GM23338 (cell line): ENCODE data around the gene PCDHGA5. TPM values are rescaled to one million over a fixed set of nuclear protein-coding genes. Genes with fewer than 3 reads are reported as not detected.

Experiments
- ATAC-seq: fragments of 200-7000 bp; cut with Tn5 transposase; 3 replicates; pipeline ENCODE4 v1.9.1; 2020
- DNase-seq: peaks from one replicate; pipeline ENCODE4 v3.0.0-alpha.2; 2015; ENCODE audit warnings: low spot score
- H2AFZ ChIP-seq: fragments of 200-600 bp; sonication (generic); 2 replicates; pipeline ENCODE4 v1.8.0; 2016; ENCODE audit warnings: antibody characterized with exemption, mild to moderate bottlenecking, moderate library complexity
- H3F3A ChIP-seq: fragments of 200-600 bp; sonication (generic); replicated peaks from 2 replicates; pipeline ENCODE4 v1.8.0; 2017; ENCODE audit warnings: antibody characterized with exemption, mixed run types, low read depth
- H3K27ac ChIP-seq: fragments of 200-600 bp; sonication (generic); 2 replicates; pipeline ENCODE4 v1.6.1; 2016; ENCODE audit warnings: low read depth
- H3K27me3 ChIP-seq: fragments of 200-600 bp; sonication (generic); 2 replicates; pipeline ENCODE4 v1.8.0; 2016; ENCODE audit warnings: mild to moderate bottlenecking, mixed run types, moderate library complexity; ENCODE audit not compliant: insufficient read depth
- H3K36me3 ChIP-seq: fragments of 200-600 bp; sonication (generic); 2 replicates; pipeline ENCODE4 v1.8.0; 2016; ENCODE audit warnings: mild to moderate bottlenecking; ENCODE audit not compliant: insufficient read depth
- H3K4me1 ChIP-seq: fragments of 200-600 bp; sonication (generic); 2 replicates; pipeline ENCODE4 v1.8.0; 2016; ENCODE audit warnings: mild to moderate bottlenecking, moderate library complexity; ENCODE audit not compliant: insufficient read depth
- H3K4me2 ChIP-seq: fragments of 200-600 bp; sonication (generic); 2 replicates; pipeline ENCODE4 v1.7.1; 2017; ENCODE audit warnings: mixed run types
- H3K4me3 ChIP-seq: fragments of 200-600 bp; sonication (generic); 2 replicates; pipeline ENCODE4 v1.6.1; 2016; ENCODE audit warnings: mixed run types
- H3K79me2 ChIP-seq: fragments of 200-600 bp; sonication (generic); replicated peaks from 2 replicates; pipeline ENCODE4 v1.8.0; 2017; ENCODE audit warnings: mild to moderate bottlenecking; ENCODE audit not compliant: insufficient read depth
- H3K9me2 ChIP-seq: fragments of 200-600 bp; sonication (generic); 2 replicates; pipeline ENCODE4 v1.8.0; 2017; ENCODE audit not compliant: insufficient read depth
- H4K20me1 ChIP-seq: fragments of 200-600 bp; sonication (generic); replicated peaks from 2 replicates; pipeline ENCODE4 v1.8.0; 2017; ENCODE audit warnings: mild to moderate bottlenecking; ENCODE audit not compliant: insufficient read depth
- H3K27ac Mint-ChIP-seq: 2 replicates; pipeline ENCODE4 v1.8.0; 2020; ENCODE audit warnings: inconsistent platforms, mild to moderate bottlenecking, moderate library complexity, mixed read lengths
- H3K27me3 Mint-ChIP-seq: 3 replicates; pipeline ENCODE4 v1.8.0; 2022; ENCODE audit warnings: low read depth, mild to moderate bottlenecking, moderate library complexity, mixed read lengths, inconsistent platforms; ENCODE audit not compliant: insufficient read depth, poor library complexity
- H3K36me3 Mint-ChIP-seq: 3 replicates; pipeline ENCODE4 v1.8.0; 2021; ENCODE audit warnings: low read depth, mild to moderate bottlenecking, inconsistent platforms, moderate library complexity, mixed read lengths
- H3K4me1 Mint-ChIP-seq: 3 replicates; pipeline ENCODE4 v1.8.0; 2020; ENCODE audit warnings: mild to moderate bottlenecking, inconsistent platforms, mixed read lengths
- H3K4me3 Mint-ChIP-seq: 3 replicates; pipeline ENCODE4 v1.8.0; 2021; ENCODE audit warnings: moderate library complexity, mild to moderate bottlenecking, inconsistent platforms, mixed read lengths
- H3K9me3 Mint-ChIP-seq: 3 replicates; pipeline ENCODE4 v1.8.0; 2020; ENCODE audit warnings: moderate library complexity, mild to moderate bottlenecking, inconsistent platforms, mixed read lengths
- CREB1 ChIP-seq: fragments of 250-450 bp; sonication (Bioruptor Pico); IDR thresholded peaks from 2 replicates; pipeline ENCODE4 v1.5.0; 2020; ENCODE audit warnings: low read depth, mild to moderate bottlenecking, moderate library complexity
- CTCF ChIP-seq, 2 experiments: fragments of 200-600 bp in 1 of 2; sonication (generic) in 1 of 2; conservative IDR thresholded peaks; 2 replicates each; pipeline versions ENCODE4 v1.5.1 to v1.6.1; 2016 to 2017; ENCODE audit warnings: antibody characterized with exemption in 2 of 2, low read depth in 2 of 2, mild to moderate bottlenecking in 2 of 2, moderate library complexity in 1 of 2
- EZH2 ChIP-seq: fragments of 200-600 bp; sonication (generic); IDR thresholded peaks from one replicate; pipeline ENCODE4 v1.8.0; 2017; ENCODE audit warnings: antibody characterized with exemption, mild to moderate bottlenecking, low read depth; ENCODE audit not compliant: unreplicated experiment
- EZH2phosphoT487 ChIP-seq: fragments of 200-600 bp; sonication (generic); IDR thresholded peaks from one replicate; pipeline ENCODE4 v1.8.1; 2018; ENCODE audit warnings: antibody characterized with exemption; ENCODE audit not compliant: unreplicated experiment
- POLR2AphosphoS5 ChIP-seq: IDR thresholded peaks from 2 replicates; pipeline ENCODE4 v1.6.1; 2016; ENCODE audit warnings: antibody characterized with exemption, low read depth
- REST ChIP-seq: IDR thresholded peaks from one replicate; pipeline ENCODE4 v1.6.1; 2018; ENCODE audit warnings: antibody characterized with exemption; ENCODE audit not compliant: unreplicated experiment
- ZNF114 ChIP-seq: fragments of 250-450 bp; sonication (Bioruptor Pico); IDR thresholded peaks from 2 replicates; pipeline ENCODE4 v1.5.0; 2020; ENCODE audit warnings: mild to moderate bottlenecking, moderate library complexity
- ZNF331 ChIP-seq: fragments of 250-450 bp; sonication (Bioruptor Pico); IDR thresholded peaks from 2 replicates; pipeline ENCODE4 v1.5.0; 2020; ENCODE audit warnings: low read depth, mild to moderate bottlenecking, moderate library complexity
- ZNF462 ChIP-seq: fragments of 250-450 bp; sonication (Bioruptor Pico); IDR thresholded peaks from 2 replicates; pipeline ENCODE4 v1.5.0; 2020; ENCODE audit warnings: mild to moderate bottlenecking, moderate library complexity
- polyA plus RNA-seq: library from polyadenylated mRNA; unstranded; fragments of >200 nt; fragmentation: Nextera tagmentation; extraction: Ambion mirVana; gene quantifications from 2 replicates; pipeline ENCODE4 v1.2.1, GENCODE V29; 2016
- total RNA-seq: library from RNA; depleted of rRNA; stranded (reverse); fragments of >200 nt; shearing (Covaris generic); gene quantifications from 2 replicates; pipeline ENCODE4 v1.2.3, GENCODE V29; 2014

The PCDHGA5 gene
- total and polyA plus RNA-seq, 2 experiments from 2014 or later, result 0.55 to 3.1 TPM

DNA sequence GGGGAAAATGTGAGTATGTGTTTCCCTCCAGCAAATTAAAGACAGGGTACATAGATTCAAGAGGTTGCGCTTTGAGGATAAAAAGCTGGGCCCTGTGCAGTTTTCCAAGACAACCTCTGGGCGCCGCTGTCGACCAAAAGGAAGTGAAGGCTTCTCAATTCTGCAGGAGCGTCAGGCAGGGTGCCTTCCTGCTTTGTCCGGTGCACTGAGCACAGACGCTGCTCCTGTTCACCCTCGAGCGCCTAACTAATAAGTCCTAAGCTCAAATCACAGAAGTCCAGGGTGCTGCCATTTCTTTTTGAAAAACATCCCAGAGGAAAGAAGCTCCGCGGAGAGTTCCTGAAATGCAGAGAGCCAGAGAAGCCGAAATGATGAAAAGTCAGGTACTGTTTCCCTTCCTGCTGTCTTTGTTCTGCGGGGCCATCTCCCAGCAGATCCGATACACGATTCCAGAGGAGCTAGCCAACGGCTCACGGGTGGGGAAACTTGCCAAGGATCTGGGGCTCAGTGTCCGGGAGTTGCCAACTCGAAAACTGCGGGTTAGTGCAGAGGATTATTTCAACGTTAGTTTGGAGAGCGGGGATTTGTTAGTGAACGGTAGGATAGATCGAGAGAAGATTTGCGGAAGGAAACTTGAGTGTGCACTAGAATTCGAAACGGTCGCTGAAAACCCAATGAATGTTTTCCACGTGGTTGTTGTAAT is 13.9 kb upstream of the PCDHGA5 start, which contains the start of gene PCDHGB1 (continued):
- no peak for TF ChIP-seq ZNF462 (CRISPR knock-in tag)
- peak; percentile 77 to 81 for TF ChIP-seq CTCF (conservative IDR thresholded peaks at IDR 0.05; ENCODE audit: low read depth in 2 of 2)
- TF ChIP-seq ZNF114 (CRISPR knock-in tag), result no peak
- no peak for TF ChIP-seq CREB1 (CRISPR knock-in tag)

DNA sequence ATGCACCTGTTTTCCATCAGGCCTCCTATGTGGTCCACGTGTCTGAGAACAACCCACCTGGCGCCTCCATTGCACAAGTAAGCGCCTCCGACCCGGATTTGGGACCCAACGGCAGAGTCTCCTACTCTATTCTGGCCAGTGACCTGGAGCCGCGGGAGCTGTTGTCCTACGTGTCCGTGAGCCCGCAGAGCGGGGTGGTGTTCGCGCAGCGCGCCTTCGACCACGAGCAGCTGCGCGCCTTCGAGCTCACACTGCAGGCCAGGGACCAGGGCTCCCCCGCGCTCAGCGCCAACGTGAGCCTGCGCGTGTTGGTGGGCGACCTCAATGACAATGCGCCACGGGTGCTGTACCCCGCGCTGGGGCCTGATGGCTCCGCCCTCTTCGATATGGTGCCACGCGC is 12.4 kb upstream of the PCDHGA5 start:
- Histone ChIP-seq H3F3A (0 out of 2 replicates have a peak, but pooled peaks cover 3% of the 10 kb centered on the region), H3K36me3 (no peaks in the 10 kb centered on the region), H3K4me3 (no peak overlapping the region), H3K27me3 (no peaks in the 10 kb centered on the region), H2AFZ (no peak overlapping the region), H3K4me2 (no peak overlapping the region), H3K9me2 (no peaks in the 10 kb centered on the region), H3K27ac (no peak overlapping the region), H3K79me2 (no peaks in the 10 kb centered on the region), H3K4me1 (no peaks in the 10 kb centered on the region), H4K20me1 (no peaks in the 10 kb centered on the region)
- Mint-ChIP-seq H3K9me3 (peaks cover 67% of the 10 kb centered on the region), H3K27me3 (peaks cover 9% of the 10 kb centered on the region), H3K36me3 (peaks cover 60% of the 10 kb centered on the region), H3K4me3 (no peak overlapping the region), H3K27ac (no peak overlapping the region), H3K4me1 (peaks cover 2% of the 10 kb centered on the region; the same call in 2 of the 3 replicates)
- DNase-seq (no peak), ATAC-seq (no peak)
- TF ChIP-seq CREB1 (CRISPR knock-in tag), result no peak
- TF ChIP-seq REST, result no peak
- no peak for TF ChIP-seq ZNF114 (CRISPR knock-in tag)
- TF ChIP-seq CTCF (conservative IDR thresholded peaks at IDR 0.05; ENCODE audit: low read depth in 2 of 2), result no peak
- TF ChIP-seq POLR2AphosphoS5, result no peak
- no peak for TF ChIP-seq EZH2phosphoT487
- TF ChIP-seq ZNF331 (CRISPR knock-in tag), result no peak
- no peak for TF ChIP-seq EZH2
